DOHH2 (cell line): ENCODE measurements around the gene UBE2Q2.
"Not testable (repeated sequence)": the region's sequence is repeated elsewhere in the genome, so short reads cannot be mapped to it uniquely, and the experiment has no call there.

Experiments used
- H3F3A ChIP-seq: fragments of 200-600 bp; sonication (generic), shearing (Covaris generic); 2 replicates; pipeline ENCODE4 v1.6.0; 2016; ENCODE audit warnings: antibody characterized with exemption, mild to moderate bottlenecking; ENCODE audit not compliant: control insufficient read depth, insufficient read depth
- H3K27ac ChIP-seq: fragments of 200-600 bp; sonication (generic); 2 replicates; pipeline ENCODE4 v1.5.1; 2014; ENCODE audit warnings: low read depth, mild to moderate bottlenecking, low read length, moderate library complexity
- H3K27me3 ChIP-seq: fragments of 200-600 bp; sonication (generic); 2 replicates; pipeline ENCODE4 v1.6.1; 2014; ENCODE audit warnings: mild to moderate bottlenecking, low read length, mixed read lengths; ENCODE audit not compliant: control insufficient read depth
- H3K36me3 ChIP-seq: fragments of 200-600 bp; sonication (generic); 2 replicates; pipeline ENCODE4 v1.6.1; 2014; ENCODE audit warnings: mild to moderate bottlenecking, low read length, moderate library complexity, mixed read lengths; ENCODE audit not compliant: control insufficient read depth
- H3K4me1 ChIP-seq: fragments of 200-600 bp; sonication (generic); 2 replicates; pipeline ENCODE4 v1.6.1; 2014; ENCODE audit warnings: mild to moderate bottlenecking, low read length, mixed read lengths; ENCODE audit not compliant: control insufficient read depth
- H3K4me2 ChIP-seq: fragments of 200-600 bp; sonication (generic); 2 replicates; pipeline ENCODE4 v1.6.0; 2014; ENCODE audit warnings: mild to moderate bottlenecking, low read length, moderate library complexity
- H3K4me3 ChIP-seq: fragments of 200-600 bp; sonication (generic); 2 replicates; pipeline ENCODE4 v1.5.1; 2014; ENCODE audit warnings: mild to moderate bottlenecking, low read length, mixed read lengths
- H3K79me2 ChIP-seq: fragments of 200-600 bp; sonication (generic); 2 replicates; pipeline ENCODE4 v1.6.1; 2014; ENCODE audit warnings: mild to moderate bottlenecking, low read length, mixed read lengths; ENCODE audit not compliant: control insufficient read depth
- H3K9me2 ChIP-seq: fragments of 200-600 bp; sonication (generic); replicated peaks from 2 replicates; pipeline ENCODE4 v1.6.1; 2014; ENCODE audit warnings: mild to moderate bottlenecking, low read length, mixed read lengths; ENCODE audit not compliant: control insufficient read depth
- H3K9me3 ChIP-seq: fragments of 200-600 bp; sonication (generic); 2 replicates; pipeline ENCODE4 v1.6.1; 2014; ENCODE audit warnings: antibody characterized with exemption, low read length, mixed read lengths; ENCODE audit not compliant: control insufficient read depth, insufficient read depth
- H4K20me1 ChIP-seq: fragments of 200-600 bp; sonication (generic); 2 replicates; pipeline ENCODE4 v1.6.0; 2014; ENCODE audit warnings: low read depth, mild to moderate bottlenecking, antibody characterized with exemption, low read length, moderate library complexity; ENCODE audit not compliant: control insufficient read depth, insufficient read depth
- EZH2phosphoT487 ChIP-seq: fragments of 200-600 bp; sonication (generic); IDR thresholded peaks from 2 replicates; pipeline ENCODE4 v1.6.1; 2017; ENCODE audit warnings: borderline replicate concordance, mild to moderate bottlenecking, antibody characterized with exemption, low read length, moderate library complexity, mixed read lengths
- TF ChIP-seq, protein P1 (sequence below): fragments of 200-600 bp; sonication (generic); IDR thresholded peaks from one replicate; pipeline ENCODE4 v1.5.1; 2014; ENCODE audit warnings: antibody characterized with exemption, mild to moderate bottlenecking, low read depth, low read length; ENCODE audit not compliant: poor library complexity, severe bottlenecking

UBE2Q2 gene

DNA sequence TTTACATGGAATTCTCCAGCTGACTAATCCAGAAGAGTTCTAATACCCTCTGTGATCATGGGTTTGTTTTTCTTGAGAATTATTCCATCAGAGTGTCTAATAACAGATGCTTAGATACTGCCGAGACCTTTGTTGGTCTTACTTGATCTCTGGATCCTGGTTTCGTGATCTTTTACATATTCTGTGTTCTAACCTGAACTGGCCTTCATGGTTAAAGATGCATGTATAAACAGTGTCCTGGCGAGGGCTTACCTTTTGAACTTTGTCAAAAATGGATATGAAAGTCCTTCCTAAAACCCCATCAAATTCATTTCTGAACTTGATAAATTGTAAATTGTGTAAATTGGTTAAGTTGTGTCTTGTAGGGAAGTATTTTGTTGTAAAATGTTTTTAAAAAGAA, 24.8 kb downstream of the UBE2Q2 start:
- Histone ChIP-seq H4K20me1 (no peaks in the 10 kb centered on the region), H3K36me3 (peaks cover 13% of the 10 kb centered on the region), H3K9me2 (no peaks in the 10 kb centered on the region), H3K27me3 (no peaks in the 10 kb centered on the region), H3K4me2 (peak overlapping the region; percentile 43; the same call in 1 of the 2 replicates), H3K4me1 (peaks cover 35% of the 10 kb centered on the region), H3K9me3 (no peaks in the 10 kb centered on the region), H3K4me3 (no peak overlapping the region), H3K79me2 (peaks cover 6% of the 10 kb centered on the region; the same call in 1 of the 2 replicates), H3F3A (0 out of 2 replicates have a peak, but pooled peaks cover 4% of the 10 kb centered on the region), H3K27ac (no peak overlapping the region)
- no peak for TF ChIP-seq EZH2phosphoT487
- TF ChIP-seq, protein P1, sequence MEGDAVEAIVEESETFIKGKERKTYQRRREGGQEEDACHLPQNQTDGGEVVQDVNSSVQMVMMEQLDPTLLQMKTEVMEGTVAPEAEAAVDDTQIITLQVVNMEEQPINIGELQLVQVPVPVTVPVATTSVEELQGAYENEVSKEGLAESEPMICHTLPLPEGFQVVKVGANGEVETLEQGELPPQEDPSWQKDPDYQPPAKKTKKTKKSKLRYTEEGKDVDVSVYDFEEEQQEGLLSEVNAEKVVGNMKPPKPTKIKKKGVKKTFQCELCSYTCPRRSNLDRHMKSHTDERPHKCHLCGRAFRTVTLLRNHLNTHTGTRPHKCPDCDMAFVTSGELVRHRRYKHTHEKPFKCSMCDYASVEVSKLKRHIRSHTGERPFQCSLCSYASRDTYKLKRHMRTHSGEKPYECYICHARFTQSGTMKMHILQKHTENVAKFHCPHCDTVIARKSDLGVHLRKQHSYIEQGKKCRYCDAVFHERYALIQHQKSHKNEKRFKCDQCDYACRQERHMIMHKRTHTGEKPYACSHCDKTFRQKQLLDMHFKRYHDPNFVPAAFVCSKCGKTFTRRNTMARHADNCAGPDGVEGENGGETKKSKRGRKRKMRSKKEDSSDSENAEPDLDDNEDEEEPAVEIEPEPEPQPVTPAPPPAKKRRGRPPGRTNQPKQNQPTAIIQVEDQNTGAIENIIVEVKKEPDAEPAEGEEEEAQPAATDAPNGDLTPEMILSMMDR: no peak

DNA sequence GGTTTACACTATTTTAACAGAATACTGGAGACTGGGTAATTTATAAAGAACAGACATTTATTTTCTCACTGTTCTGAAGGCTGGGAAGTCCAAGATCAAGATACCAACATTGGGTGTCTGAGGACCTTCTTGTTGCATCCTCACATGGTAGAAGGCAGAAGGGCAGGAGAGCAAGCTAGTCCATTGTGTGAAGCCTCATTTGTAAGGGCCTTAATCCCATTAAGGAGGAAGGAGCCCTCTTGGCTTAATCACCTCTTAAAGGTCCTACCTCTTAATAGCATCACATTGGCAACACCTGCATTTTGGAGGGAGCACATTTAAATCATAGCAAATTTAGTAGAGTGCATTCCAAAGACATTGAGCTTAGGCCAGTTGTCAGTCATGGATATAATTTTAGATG, 26.2 kb downstream of the UBE2Q2 start:
- peaks cover 35% of the 10 kb centered on the region for H3K4me1 ChIP-seq
- H3K36me3 ChIP-seq: peaks cover 26% of the 10 kb centered on the region
- no peaks in the 10 kb centered on the region for H3K9me3 ChIP-seq
- H3K79me2 ChIP-seq: peaks cover 6% of the 10 kb centered on the region; the same call in 1 of the 2 replicates
- H3K9me2 ChIP-seq: no peaks in the 10 kb centered on the region
- H3K27me3 ChIP-seq: no peaks in the 10 kb centered on the region
- 0 out of 2 replicates have a peak overlapping the region, but pooled peaks have one; percentile 16 for H3K4me3 ChIP-seq
- TF ChIP-seq, protein P1: no peak
- TF ChIP-seq EZH2phosphoT487: no peak
- no peaks in the 10 kb centered on the region for H4K20me1 ChIP-seq
- 0 out of 2 replicates have a peak, but pooled peaks cover 4% of the 10 kb centered on the region for H3F3A ChIP-seq
- H3K27ac ChIP-seq: no peak overlapping the region
- peak overlapping the region; percentile 43 for H3K4me2 ChIP-seq

DNA sequence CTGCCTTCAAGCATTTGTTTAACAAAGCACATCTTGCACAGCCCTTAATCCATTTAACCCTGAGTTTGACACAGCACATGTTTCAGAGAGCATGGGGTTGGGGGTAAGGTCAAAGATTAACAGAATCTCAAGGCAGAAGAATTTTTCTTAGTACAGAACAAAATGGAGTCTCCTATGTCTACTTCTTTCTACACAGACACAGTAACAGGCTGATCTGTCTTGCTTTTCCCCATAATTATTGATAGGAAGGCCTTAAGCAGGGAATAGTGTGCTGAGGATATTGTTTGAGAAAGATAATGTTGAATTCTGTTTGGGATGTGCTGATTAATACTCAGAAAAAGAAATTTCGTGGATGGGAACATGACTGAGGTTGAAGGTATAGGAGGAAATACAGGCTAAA, 28.3 kb downstream of the UBE2Q2 start:
- not testable (repeated sequence) for H3K79me2 ChIP-seq, H3K9me2 ChIP-seq, H3K9me3 ChIP-seq, H3K4me3 ChIP-seq, H3F3A ChIP-seq, H3K27me3 ChIP-seq, H3K27ac ChIP-seq, H4K20me1 ChIP-seq, H3K4me2 ChIP-seq
- Histone ChIP-seq H3K4me1 (peaks cover 31% of the 10 kb centered on the region), H3K36me3 (peaks cover 28% of the 10 kb centered on the region)

DNA sequence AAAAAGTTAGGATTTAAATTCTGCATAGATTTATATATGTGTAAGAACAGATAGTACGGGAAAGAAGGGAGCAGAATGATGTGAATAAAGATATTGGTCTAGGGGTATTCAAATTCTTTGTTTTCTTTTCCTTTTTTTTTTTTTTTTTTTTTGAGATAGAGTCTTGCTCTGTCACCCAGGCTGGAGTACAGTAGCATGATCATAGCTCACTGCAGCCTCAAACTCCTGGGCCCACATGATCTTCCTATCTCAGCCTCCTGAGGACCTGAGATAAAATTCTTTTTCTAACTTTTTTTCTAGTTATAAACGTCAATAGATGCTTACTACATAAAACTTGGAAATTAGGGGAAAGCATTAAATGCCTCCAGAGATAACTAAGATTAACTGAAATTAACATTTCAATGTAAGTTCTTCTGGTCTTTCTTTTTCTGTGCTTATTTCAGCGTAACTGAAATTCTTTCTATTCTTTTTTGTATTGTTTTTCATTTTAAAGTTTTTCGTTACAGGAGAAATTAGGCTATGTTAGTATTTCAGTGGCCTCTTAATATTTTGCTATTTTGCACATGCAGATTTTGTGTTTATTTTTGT, 29.2 kb downstream of the UBE2Q2 start:
- Histone ChIP-seq H3K9me2 (no peaks in the 10 kb centered on the region), H4K20me1 (no peaks in the 10 kb centered on the region), H3K27me3 (no peaks in the 10 kb centered on the region), H3K4me2 (no peak overlapping the region), H3K79me2 (0 out of 2 replicates have a peak, but pooled peaks cover 3% of the 10 kb centered on the region), H3K4me1 (peaks cover 22% of the 10 kb centered on the region), H3F3A (0 out of 2 replicates have a peak, but pooled peaks cover 4% of the 10 kb centered on the region), H3K4me3 (no peak overlapping the region), H3K27ac (no peak overlapping the region), H3K9me3 (no peaks in the 10 kb centered on the region), H3K36me3 (peaks cover 30% of the 10 kb centered on the region)
- TF ChIP-seq, protein P1: no peak
- no peak for TF ChIP-seq EZH2phosphoT487
